ENCODE results near the gene GGA1.

The GGA1 gene

GRCh38 chr22:37663521-37664140, 55.0 kb downstream of the GGA1 start:
- H3K27me3 ChIP-seq (ENCODE audit: low read depth, low read length): no peaks in the 10 kb centered on the region
- peaks cover 82% of the 10 kb centered on the region for H3K79me2 ChIP-seq (ENCODE audit: low read length)
- H3K9me3 ChIP-seq (ENCODE audit: insufficient read depth, low read length): no peaks in the 10 kb centered on the region
- H3K9ac ChIP-seq (ENCODE audit: low read length): no peak overlapping the region
- H3K4me3 ChIP-seq (ENCODE audit: low read length): no peak overlapping the region
- TF ChIP-seq CTCF (IDR thresholded peaks at IDR 0.05; ENCODE audit: low read depth, low read length) (no peak), EZH2phosphoT487 (IDR thresholded peaks at IDR 0.05; ENCODE audit: low read depth) (no peak)
- no peak overlapping the region for H3K4me2 ChIP-seq (ENCODE audit: low read length)
- H3K36me3 ChIP-seq (replicated peaks; ENCODE audit: low read depth, low read length): peaks cover 35% of the 10 kb centered on the region
- peaks cover 44% of the 10 kb centered on the region for H4K20me1 ChIP-seq (ENCODE audit: insufficient read depth, low read length)
- H3K4me1 ChIP-seq (ENCODE audit: low read length): peaks cover 29% of the 10 kb centered on the region
- H2AFZ ChIP-seq (ENCODE audit: low read depth, low read length): no peak overlapping the region
- H3K27ac ChIP-seq (ENCODE audit: low read length): no peak overlapping the region

GRCh38 chr22:37664249-37665101, 55.8 kb downstream of the GGA1 start:
- Histone ChIP-seq H3K4me1 (ENCODE audit: low read length) (peaks cover 29% of the 10 kb centered on the region), H2AFZ (ENCODE audit: low read depth, low read length) (no peak overlapping the region), H4K20me1 (ENCODE audit: insufficient read depth, low read length) (peaks cover 43% of the 10 kb centered on the region), H3K9ac (ENCODE audit: low read length) (no peak overlapping the region), H3K27me3 (ENCODE audit: low read depth, low read length) (no peaks in the 10 kb centered on the region), H3K79me2 (ENCODE audit: low read length) (peaks cover 73% of the 10 kb centered on the region), H3K36me3 (replicated peaks; ENCODE audit: low read depth, low read length) (peaks cover 37% of the 10 kb centered on the region), H3K4me3 (ENCODE audit: low read length) (no peak overlapping the region), H3K4me2 (ENCODE audit: low read length) (no peak overlapping the region), H3K9me3 (ENCODE audit: insufficient read depth, low read length) (no peaks in the 10 kb centered on the region), H3K27ac (ENCODE audit: low read length) (no peak overlapping the region)
- no peak for TF ChIP-seq CTCF (IDR thresholded peaks at IDR 0.05; ENCODE audit: low read depth, low read length)
- no peak for TF ChIP-seq EZH2phosphoT487 (IDR thresholded peaks at IDR 0.05; ENCODE audit: low read depth)

GRCh38 chr22:37665487-37665886, 56.9 kb downstream of the GGA1 start:
- H3K4me1 ChIP-seq (ENCODE audit: low read length): peaks cover 18% of the 10 kb centered on the region

More at GRCh38 chr22:37665487-37665886, 56.9 kb downstream of the GGA1 start:
- Histone ChIP-seq H3K27ac (ENCODE audit: low read length) (no peak overlapping the region), H2AFZ (ENCODE audit: low read depth, low read length) (no peak overlapping the region), H3K27me3 (ENCODE audit: low read depth, low read length) (no peaks in the 10 kb centered on the region), H3K9ac (ENCODE audit: low read length) (no peak overlapping the region), H3K4me2 (ENCODE audit: low read length) (no peak overlapping the region), H4K20me1 (ENCODE audit: insufficient read depth, low read length) (peaks cover 33% of the 10 kb centered on the region), H3K36me3 (replicated peaks; ENCODE audit: low read depth, low read length) (peaks cover 34% of the 10 kb centered on the region), H3K9me3 (ENCODE audit: insufficient read depth, low read length) (no peaks in the 10 kb centered on the region), H3K79me2 (ENCODE audit: low read length) (peaks cover 63% of the 10 kb centered on the region), H3K4me3 (ENCODE audit: low read length) (no peak overlapping the region)
- no peak for TF ChIP-seq CTCF (IDR thresholded peaks at IDR 0.05; ENCODE audit: low read depth, low read length)
- no peak for TF ChIP-seq EZH2phosphoT487 (IDR thresholded peaks at IDR 0.05; ENCODE audit: low read depth)
